GM13977 (cell line): ENCODE results near the gene CD226.
"Not testable (repeated sequence)": the region's sequence is repeated elsewhere in the genome, so short reads cannot be mapped to it uniquely, and the experiment has no call there.

Source experiments
- DNase-seq: peaks from one replicate; pipeline ENCODE4 v3.0.0; 2012; ENCODE audit warnings: low spot score
- CTCF ChIP-seq: IDR thresholded peaks from 2 replicates; pipeline ENCODE4 v1.5.1; 2012; ENCODE audit warnings: mild to moderate bottlenecking, control low read depth; ENCODE audit not compliant: insufficient read depth; ENCODE audit errors: extremely low read depth, missing control alignments
- in situ Hi-C: fragments of 300-500 bp; cut with MboI; formaldehyde crosslinking; loops from one replicate; pipeline ENCODE4 v1.12.0; 2022; ENCODE audit warnings: low sequenced_read_pairs, low pct_unique_long_range_greater_than_20kb, mixed read lengths, inconsistent platforms; ENCODE audit not compliant: unreplicated experiment

CD226 gene

GRCh38 chr18:69840445-69840844, 107.2 kb downstream of the CD226 start:
- DNase-seq, result no peak
- in situ Hi-C loops, result no loop called here
- TF ChIP-seq CTCF, result no peak

GRCh38 chr18:69840001-69840400, 107.7 kb downstream of the CD226 start:
- no peak for DNase-seq
- in situ Hi-C loops, result no loop called here
- no peak for TF ChIP-seq CTCF

- no peak for TF ChIP-seq CTCF
- no peak for DNase-seq
- in situ Hi-C loops, result no loop called here
Observed at GRCh38 chr18:69839497-69839896, 108.2 kb downstream of the CD226 start.

- in situ Hi-C loops, result no loop called here
- no peak for DNase-seq
- no peak for TF ChIP-seq CTCF
Observed at GRCh38 chr18:69838620-69839411, 108.9 kb downstream of the CD226 start.

GRCh38 chr18:69838003-69838402, 109.7 kb downstream of the CD226 start:
- in situ Hi-C loops, result no loop called here
- DNase-seq, result no peak
- no peak for TF ChIP-seq CTCF

- DNase-seq, in situ Hi-C loops: not testable (repeated sequence)
Observed at GRCh38 chr18:69834980-69835379, 112.7 kb downstream of the CD226 start.

GRCh38 chr18:69830189-69830588, 117.5 kb downstream of the CD226 start:
- in situ Hi-C loops, result no loop called here
- TF ChIP-seq CTCF, result no peak
- DNase-seq, result no peak
